Mucosa of descending colon (tissue), 3 donors: ENCODE data around the gene PERM1. TPM values are rescaled to one million over a fixed set of nuclear protein-coding genes. Genes with fewer than 3 reads are reported as not detected.
A peak's percentile ranks its signal among the peaks of the same experiment; 100 is the strongest.

Experiments used
- ATAC-seq: fragments of 200-7000 bp; cut with Tn5 transposase; one replicate; pipeline ENCODE4 v1.9.1; 2020; ENCODE audit warnings: mild to moderate bottlenecking, moderate library complexity
- DNase-seq, 3 donors: peaks; one replicate each; pipeline ENCODE4 v3.0.0-alpha.2; 2020
- H3K36me3 ChIP-seq: fragments of 200-600 bp; one replicate; pipeline ENCODE4 v1.8.0; 2021; ENCODE audit warnings: low read depth, mild to moderate bottlenecking
- H3K4me1 ChIP-seq: fragments of 200-600 bp; one replicate; pipeline ENCODE4 v1.8.0; 2021; ENCODE audit warnings: low read depth, mild to moderate bottlenecking
- H3K4me3 ChIP-seq: fragments of 200-600 bp; one replicate; pipeline ENCODE4 v1.8.0; 2021; ENCODE audit warnings: mild to moderate bottlenecking
- H3K9me3 ChIP-seq: fragments of 200-600 bp; one replicate; pipeline ENCODE4 v1.8.0; 2021; ENCODE audit warnings: mild to moderate bottlenecking
- intact Hi-C, 2 donors: fragments of 100-400 bp; cut with DNase I in 1 of 2; cut with micrococcal nuclease in 1 of 2; formaldehyde crosslinking; loops; one replicate each; pipeline versions ENCODE4 v1.11.0 to v1.11.1; 2022; cut with DNase I, micrococcal nuclease
- total RNA-seq, 3 donors: library from RNA; stranded (reverse); fragmentation: NEBNext Ultra II Directional in 2 of 3; extraction: Animal tissue kit (Norgen Biotek cat#: 25700) in 2 of 3; gene quantifications; one replicate each; pipeline versions ENCODE4 v1.2.1 to v1.2.4, GENCODE V29; 2021 to 2023
- TF ChIP-seq, protein P1 (sequence below): fragments of 200-600 bp; IDR thresholded peaks from one replicate; pipeline ENCODE4 v1.8.0; 2022; ENCODE audit warnings: antibody characterized with exemption, mild to moderate bottlenecking
- donor health status: DM: no; HTN: no; CAD: no; lungs with moderate emphysema.
- donor health status: DM: no; HTN: no; CAD: no.
- donor health status: DM: no; HTN: yes; CAD: no.

The PERM1 gene
- total RNA-seq, 3 donors from 2014 or later = 0.24 TPM; not detected in 2

DNA sequence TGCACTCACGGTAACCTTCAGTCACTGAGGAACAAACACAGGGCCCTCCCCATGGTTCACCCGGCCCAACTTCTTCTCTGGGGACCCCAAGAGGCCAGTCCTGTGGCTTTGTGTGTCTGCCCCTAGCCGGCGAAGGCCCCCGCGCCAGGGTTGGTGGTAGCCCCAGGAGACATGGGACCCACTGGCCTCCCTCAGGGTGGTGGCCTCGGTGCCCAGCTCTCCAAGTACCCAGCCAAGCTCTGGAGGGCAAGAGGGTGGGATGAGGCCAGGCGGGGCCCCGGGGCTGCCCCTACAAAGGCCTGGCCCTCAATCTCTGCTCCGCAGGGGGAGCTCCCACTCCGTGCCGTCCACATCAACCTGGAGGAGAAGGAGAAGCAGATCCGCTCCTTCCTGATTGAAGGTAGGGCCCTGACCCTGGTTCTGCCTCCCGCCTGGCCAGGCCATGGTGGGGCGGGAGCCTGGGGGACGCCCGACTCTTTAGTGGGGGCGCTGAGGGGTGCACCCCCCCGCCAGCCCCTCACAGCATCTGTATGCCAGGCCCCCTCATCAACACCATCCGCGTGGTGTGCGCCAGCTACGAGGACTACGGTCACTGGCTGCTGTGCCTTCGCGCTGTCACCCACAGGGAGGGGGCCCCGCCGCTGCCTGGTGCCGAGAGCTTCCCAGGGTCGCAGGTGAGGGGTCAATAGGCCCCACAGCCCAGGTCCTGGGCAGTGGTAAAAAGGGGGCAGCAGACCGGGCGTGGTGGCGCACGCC lies 10.0 kb downstream of the PERM1 start:
- no peaks in the 10 kb centered on the region for H3K9me3 ChIP-seq
- ATAC-seq (no peak), DNase-seq (no peak)
- peaks cover 8% of the 10 kb centered on the region for H3K4me1 ChIP-seq
- intact Hi-C loops = no loop called here
- no peak overlapping the region for H3K4me3 ChIP-seq
- TF ChIP-seq, protein P1, sequence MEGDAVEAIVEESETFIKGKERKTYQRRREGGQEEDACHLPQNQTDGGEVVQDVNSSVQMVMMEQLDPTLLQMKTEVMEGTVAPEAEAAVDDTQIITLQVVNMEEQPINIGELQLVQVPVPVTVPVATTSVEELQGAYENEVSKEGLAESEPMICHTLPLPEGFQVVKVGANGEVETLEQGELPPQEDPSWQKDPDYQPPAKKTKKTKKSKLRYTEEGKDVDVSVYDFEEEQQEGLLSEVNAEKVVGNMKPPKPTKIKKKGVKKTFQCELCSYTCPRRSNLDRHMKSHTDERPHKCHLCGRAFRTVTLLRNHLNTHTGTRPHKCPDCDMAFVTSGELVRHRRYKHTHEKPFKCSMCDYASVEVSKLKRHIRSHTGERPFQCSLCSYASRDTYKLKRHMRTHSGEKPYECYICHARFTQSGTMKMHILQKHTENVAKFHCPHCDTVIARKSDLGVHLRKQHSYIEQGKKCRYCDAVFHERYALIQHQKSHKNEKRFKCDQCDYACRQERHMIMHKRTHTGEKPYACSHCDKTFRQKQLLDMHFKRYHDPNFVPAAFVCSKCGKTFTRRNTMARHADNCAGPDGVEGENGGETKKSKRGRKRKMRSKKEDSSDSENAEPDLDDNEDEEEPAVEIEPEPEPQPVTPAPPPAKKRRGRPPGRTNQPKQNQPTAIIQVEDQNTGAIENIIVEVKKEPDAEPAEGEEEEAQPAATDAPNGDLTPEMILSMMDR = no peak
- H3K36me3 ChIP-seq = no peaks in the 10 kb centered on the region

DNA sequence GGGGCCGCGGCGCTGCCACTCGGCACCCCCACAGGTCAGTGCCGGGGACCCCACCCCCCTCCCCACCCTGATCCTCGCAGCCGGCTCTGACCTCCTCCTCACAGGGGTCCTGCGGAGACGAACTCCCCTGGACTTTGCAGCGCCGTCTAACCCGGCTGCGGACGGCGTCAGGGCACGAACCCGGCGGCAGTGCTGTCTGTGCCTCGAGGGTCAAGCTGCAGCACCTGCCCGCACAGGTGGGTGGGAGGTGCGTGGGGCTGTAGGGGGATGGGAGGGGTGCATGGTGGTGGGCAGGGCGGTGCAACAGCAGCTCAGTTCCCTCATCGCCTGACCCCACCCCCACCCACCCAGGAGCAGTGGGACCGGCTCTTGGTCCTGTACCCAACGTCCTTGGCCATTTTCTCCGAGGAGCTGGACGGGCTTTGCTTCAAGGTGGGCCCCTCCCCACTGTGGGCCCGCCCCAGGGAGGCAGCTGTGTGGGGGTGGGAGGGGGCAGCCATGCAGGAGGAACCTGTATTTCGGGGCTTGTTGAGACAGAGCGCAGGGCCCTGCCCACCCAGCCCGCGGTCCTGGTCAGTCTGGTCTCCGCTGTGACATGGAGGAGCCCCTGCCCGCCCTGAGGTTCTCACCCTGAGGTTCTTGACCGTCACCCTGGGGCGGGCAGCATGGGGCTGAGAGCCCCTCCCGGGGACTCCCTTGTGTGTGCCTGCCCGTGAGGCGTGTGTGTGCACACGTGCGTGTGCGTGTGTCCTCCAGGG lies 10.7 kb downstream of the PERM1 start:
- Histone ChIP-seq H3K4me3 (no peak overlapping the region), H3K9me3 (no peaks in the 10 kb centered on the region), H3K36me3 (no peaks in the 10 kb centered on the region), H3K4me1 (peaks cover 11% of the 10 kb centered on the region)
- TF ChIP-seq, protein P1 = no peak
- intact Hi-C loops = no loop called here
- ATAC-seq (no peak), DNase-seq (peak in 1 of 3 donors; percentile 41)

DNA sequence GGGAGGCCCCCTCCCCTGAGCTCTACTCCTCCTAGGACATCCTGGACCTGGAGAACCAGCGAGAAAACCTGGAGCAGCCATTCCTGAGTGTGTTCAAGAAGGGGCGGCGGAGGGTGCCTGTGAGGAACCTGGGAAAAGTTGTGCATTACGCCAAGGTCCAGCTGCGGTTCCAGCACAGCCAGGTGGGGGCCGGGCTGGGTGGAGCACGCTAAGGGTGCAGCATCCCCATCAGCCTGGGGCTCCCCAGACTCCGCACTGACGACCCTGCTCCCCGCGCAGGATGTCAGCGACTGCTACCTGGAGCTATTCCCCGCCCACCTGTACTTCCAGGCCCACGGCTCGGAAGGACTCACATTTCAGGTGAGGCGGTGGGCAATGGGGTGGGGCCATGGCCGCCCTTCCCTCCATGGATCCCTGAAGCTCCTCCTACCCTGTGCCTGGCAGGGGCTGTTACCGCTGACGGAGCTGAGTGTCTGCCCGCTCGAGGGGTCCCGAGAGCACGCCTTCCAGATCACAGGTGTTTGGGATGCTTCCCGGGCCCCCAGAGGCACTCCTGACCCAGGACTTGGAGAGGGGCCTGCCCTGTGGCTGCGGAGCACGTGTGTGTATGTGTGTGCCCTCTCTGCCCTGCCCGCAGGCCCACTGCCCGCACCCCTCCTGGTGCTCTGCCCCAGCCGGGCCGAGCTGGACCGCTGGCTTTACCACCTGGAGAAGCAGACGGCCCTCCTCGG lies 11.5 kb downstream of the PERM1 start:
- Histone ChIP-seq H3K9me3 (no peaks in the 10 kb centered on the region), H3K4me3 (no peak overlapping the region), H3K4me1 (peaks cover 14% of the 10 kb centered on the region), H3K36me3 (no peaks in the 10 kb centered on the region)
- TF ChIP-seq, protein P1 = no peak
- intact Hi-C loops = no loop called here
- no peak for ATAC-seq
- DNase-seq = no peak

DNA sequence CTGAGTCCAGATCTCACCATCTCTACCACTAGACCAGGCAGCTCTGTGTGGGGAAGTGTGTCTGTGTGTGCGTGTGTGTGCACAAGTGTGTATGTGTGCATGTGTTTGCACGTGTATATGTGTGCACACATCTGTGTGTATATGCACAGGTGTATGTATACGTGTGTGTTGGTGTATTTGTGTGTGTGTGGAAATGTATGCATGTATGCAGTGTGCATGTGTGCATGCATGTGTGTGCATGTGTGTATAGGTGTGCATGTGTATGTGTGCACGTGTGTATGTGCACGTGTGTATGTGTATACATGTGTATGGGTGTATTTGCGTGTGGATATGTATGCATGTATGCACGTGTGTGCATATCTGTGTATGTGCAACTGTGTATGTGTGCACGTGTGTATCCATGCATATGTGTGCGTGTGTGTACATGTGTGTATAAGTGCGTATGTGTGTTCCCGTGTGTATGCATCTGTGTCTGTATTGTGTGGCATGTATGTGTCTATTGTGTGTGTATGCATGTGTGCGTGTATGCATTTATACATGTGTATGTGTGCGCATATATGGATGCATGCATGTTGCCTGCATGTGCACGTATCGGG lies 12.5 kb downstream of the PERM1 start:
- intact Hi-C loops = no loop called here
- no peak for ATAC-seq
- no peak for DNase-seq
- Histone ChIP-seq H3K9me3 (no peaks in the 10 kb centered on the region), H3K4me3 (no peak overlapping the region), H3K36me3 (no peaks in the 10 kb centered on the region), H3K4me1 (peaks cover 14% of the 10 kb centered on the region)
- TF ChIP-seq, protein P1 = no peak
